NCI-H345 (cell line): Measurements from ENCODE around the gene DNAH3.
"Not testable (repeated sequence)": the region's sequence is repeated elsewhere in the genome, so short reads cannot be mapped to it uniquely, and the experiment has no call there.

Source experiments
- DNase-seq: peaks from one replicate; lab custom pipeline; 2025; lab: John Stamatoyannopoulos, UW

DNAH3 gene

GRCh38 chr16:21169249-21169981 lies 18.8 kb upstream of the DNAH3 start:
- no peak for DNase-seq

- no peak for DNase-seq
Measured at GRCh38 chr16:21167929-21168602, 17.4 kb upstream of the DNAH3 start.

GRCh38 chr16:21167360-21167759 lies 16.7 kb upstream of the DNAH3 start:
- no peak for DNase-seq

GRCh38 chr16:21166561-21166961 lies 15.9 kb upstream of the DNAH3 start:
- no peak for DNase-seq

DNA sequence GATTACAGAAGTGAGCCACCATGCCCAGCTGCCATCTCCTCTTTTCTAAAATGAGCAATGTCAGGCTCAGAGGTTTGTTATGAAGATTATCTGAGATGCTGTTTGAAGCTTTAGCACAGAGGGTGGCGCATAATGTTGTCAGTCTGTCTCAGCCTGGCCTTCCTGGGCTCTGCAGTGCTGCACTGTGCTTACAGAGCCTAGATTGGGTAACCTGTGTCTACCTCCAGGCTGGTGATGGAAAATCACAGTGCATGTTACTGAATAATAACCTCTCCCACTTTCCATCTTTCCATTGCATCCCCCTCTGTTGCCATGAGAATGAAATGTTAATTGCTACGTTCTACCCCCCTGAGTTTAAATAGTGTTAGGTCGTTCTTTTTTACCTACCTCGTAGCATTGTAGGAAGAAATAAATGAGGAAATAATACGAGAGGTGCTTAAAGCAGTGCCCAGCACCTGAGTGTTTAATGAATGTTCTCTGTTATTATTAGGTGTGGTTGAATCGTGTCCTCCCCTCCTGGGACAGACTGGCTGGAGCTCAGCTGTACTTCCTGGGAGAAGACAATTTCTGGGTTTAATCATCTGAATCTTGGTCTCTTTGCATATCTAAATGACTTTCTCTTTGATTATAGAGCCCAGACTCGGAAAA lies 14.0 kb upstream of the DNAH3 start:
- DNase-seq = no peak

GRCh38 chr16:21163576-21163975 lies 12.9 kb upstream of the DNAH3 start:
- no peak for DNase-seq

- peak; percentile 40 for DNase-seq
Measured at GRCh38 chr16:21162661-21163151, 12.1 kb upstream of the DNAH3 start.

GRCh38 chr16:21161211-21161610 lies 10.6 kb upstream of the DNAH3 start:
- DNase-seq = no peak

DNA sequence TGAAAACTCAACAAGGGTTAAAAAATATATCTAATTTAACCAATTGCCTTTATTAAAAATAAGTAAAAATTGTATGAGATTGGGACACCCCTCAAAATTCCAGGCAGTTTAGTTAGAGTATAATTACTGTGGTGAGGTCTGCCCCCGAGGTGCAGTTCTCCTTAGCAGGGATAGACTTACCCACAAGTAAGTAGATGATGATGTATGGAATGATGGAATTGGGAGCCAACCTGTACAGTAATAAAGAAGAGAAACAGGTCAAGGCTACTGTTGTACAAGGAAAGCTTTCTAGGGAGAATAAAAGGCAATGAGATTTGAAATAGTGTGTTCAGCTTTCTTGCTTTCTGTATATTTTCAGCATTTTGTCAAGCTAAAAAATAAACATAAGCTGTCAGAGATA lies 9.6 kb upstream of the DNAH3 start:
- DNase-seq = no peak

DNA sequence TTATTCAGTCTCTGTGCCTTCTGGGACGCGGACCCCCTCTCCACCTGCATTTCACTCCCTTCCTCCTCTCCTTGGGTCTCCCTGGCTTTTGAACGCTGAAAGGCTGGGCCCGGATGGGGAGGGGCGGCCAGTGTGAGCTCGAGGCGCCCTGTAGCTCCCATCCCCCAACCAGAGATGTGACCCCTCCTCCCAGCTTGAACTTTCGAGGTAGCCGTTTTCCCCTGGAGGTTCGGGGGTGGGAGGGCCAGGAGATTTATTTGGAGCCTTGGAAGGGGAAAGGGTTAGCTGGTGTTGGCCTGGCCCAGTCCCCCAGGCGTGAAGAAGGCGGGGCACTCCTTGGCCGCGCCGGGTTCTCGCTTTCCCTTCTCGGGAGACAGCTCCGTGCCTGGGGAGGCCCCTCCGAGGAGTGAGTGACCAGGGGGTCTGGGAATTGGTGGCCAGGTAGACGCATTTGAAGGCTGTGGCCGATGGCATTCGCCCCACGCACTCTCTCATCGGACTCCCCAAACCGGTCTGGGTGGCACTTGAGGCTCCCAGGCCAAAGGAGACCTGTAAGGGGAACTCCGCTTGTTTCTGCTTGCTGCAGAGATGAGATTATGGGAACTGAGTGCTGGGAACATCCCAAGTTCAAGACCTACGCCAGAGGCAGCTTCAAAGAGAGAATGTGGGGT lies 8.8 kb upstream of the DNAH3 start:
- DNase-seq = no peak

- peak; percentile 72 for DNase-seq
Measured at GRCh38 chr16:21158208-21159110, 7.8 kb upstream of the DNAH3 start, which contains the start of gene LDAF1. Gene LDAF1 (plus strand): TSS chr16:21158674. CDS start chr16:21161183, 2,509 bp downstream.

GRCh38 chr16:21157632-21158031 lies 7.0 kb upstream of the DNAH3 start:
- DNase-seq = no peak

DNA sequence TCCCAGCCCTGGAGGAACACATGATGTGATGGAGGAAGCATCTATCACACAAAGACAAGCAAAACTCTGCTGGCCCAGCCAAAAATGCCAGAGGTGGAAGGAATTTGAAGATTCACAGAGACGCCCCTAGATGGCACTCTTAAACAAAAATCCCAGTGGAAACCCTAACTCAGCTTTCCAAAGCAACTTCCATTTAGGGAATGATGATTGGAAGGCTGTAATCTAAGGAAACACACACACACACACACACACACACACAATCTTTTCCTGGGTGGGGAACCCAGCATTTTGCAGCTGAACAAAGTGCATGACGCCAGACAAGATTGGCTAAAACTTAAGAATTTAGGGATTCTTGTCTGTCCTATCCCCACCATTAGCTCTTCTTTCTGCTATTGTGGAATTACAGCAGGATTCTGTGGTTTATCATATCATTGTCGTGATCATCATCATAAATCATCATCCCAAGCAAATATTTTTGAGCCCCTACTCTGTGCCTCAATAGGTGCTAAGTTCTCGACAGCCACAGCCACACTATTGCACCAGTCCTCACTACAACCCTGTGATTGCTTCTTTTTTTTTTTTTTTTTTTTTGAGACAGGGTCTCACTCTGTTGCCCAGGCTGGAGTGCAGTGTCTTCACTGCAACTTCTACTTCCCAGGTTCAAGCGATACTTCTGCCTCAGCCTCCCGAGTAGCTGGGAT lies 6.3 kb upstream of the DNAH3 start:
- peak; percentile 63 for DNase-seq

- DNase-seq = not testable (repeated sequence)
Measured at GRCh38 chr16:21156011-21156410, 5.4 kb upstream of the DNAH3 start.

DNA sequence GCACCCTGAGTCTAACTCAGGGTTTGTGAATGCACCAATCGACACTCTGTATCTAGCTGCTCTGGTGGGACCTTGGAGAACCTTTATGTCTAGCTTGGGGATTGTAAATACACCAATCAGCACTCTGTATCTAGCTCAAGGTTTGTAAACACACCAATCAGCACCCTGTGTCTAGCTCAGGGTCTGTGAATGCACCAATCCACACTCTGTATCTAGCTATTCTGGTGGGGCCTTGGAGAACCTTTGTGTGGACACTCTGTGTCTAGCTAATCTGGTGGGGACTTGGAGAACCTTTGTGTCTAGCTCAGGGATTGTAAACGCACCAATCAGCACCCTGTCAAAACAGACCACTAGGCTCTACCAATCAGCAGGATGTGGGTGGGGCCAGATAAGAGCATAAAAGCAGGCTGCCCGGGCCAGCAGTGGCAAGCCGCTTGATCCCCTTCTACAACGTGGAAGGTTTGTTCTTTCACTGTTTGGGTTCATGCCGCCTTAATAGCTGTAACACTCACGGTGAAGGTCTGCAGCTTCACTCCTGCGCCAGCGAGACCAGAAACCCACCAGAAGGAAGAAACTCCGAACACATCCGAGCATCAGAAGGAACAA lies 2.6 kb upstream of the DNAH3 start:
- peak; percentile 29 for DNase-seq

GRCh38 chr16:21152160-21153030 lies 1.7 kb upstream of the DNAH3 start:
- DNase-seq = not testable (repeated sequence)

DNA sequence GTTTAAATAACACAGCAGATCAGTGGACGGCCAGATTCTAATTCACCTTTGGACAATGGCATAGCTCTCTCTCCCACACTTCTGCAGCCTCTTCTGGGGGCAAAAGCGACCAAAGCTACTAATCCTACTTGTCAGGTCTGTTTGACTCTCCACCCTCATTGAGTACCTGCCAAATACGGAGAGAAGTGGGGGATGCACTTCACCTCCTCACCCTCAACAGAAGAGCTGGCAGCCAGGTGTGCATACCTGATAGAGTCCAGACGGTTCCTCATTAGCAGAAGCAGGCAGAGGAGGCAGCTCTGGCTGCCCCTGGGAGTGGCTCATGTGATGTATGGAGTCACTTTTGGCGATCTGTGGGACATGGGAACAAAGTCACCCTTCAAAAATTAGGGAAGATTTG lies 4.9 kb downstream of the DNAH3 start:
- peak; percentile 27 for DNase-seq

GRCh38 chr16:21134053-21134452 lies 16.6 kb downstream of the DNAH3 start:
- no peak for DNase-seq

DNA sequence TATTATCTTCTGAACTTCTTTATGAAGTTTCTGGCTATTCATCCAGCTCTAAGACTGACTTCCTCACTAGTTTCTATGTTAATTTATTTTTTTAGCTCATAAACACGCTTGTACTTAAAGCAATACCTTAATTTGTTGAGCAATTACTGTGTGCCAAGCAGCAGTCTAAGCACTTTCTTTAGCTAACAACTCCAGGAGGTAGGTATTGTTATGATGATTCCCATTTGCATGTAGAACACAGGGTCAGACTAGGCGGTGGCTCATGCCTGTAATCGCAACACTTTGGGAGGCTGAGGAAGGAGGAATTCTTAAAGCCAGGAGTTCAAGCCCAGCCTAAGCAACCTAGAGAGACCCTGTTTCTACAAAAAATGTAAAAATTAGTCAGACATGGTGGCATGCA lies 19.8 kb downstream of the DNAH3 start:
- DNase-seq = no peak
